NCI-H2029 (cell line): ENCODE results near the gene TBX21.

Experiments
- DNase-seq: peaks from one replicate; lab custom pipeline; 2025; lab: John Stamatoyannopoulos, UW

The TBX21 gene

GRCh38 chr17:47713980-47714700 is 18.9 kb upstream of the TBX21 start:
- DNase-seq: no peak

- DNase-seq: no peak
Measured at GRCh38 chr17:47714773-47715396, 18.2 kb upstream of the TBX21 start.

- no peak for DNase-seq
Measured at GRCh38 chr17:47715669-47716325, 17.2 kb upstream of the TBX21 start.

- DNase-seq: no peak
Measured at GRCh38 chr17:47716375-47716774, 16.7 kb upstream of the TBX21 start.

GRCh38 chr17:47717261-47717697 is 15.8 kb upstream of the TBX21 start:
- DNase-seq: no peak

GRCh38 chr17:47717979-47718621 is 14.9 kb upstream of the TBX21 start:
- DNase-seq: no peak

GRCh38 chr17:47718634-47719405 is 14.2 kb upstream of the TBX21 start:
- no peak for DNase-seq

- no peak for DNase-seq
Measured at GRCh38 chr17:47719411-47720152, 13.5 kb upstream of the TBX21 start.

GRCh38 chr17:47720196-47720595 is 12.8 kb upstream of the TBX21 start:
- DNase-seq: no peak

- no peak for DNase-seq
Measured at GRCh38 chr17:47720754-47721533, 12.1 kb upstream of the TBX21 start.

GRCh38 chr17:47721725-47722124 is 11.3 kb upstream of the TBX21 start:
- no peak for DNase-seq

- no peak for DNase-seq
Measured at GRCh38 chr17:47724705-47725104, 8.3 kb upstream of the TBX21 start.

GRCh38 chr17:47725446-47726111 is 7.5 kb upstream of the TBX21 start:
- no peak for DNase-seq

GRCh38 chr17:47726796-47727703 is 6.0 kb upstream of the TBX21 start:
- no peak for DNase-seq

- DNase-seq: no peak
Measured at GRCh38 chr17:47727704-47728036, 5.4 kb upstream of the TBX21 start.

- DNase-seq: no peak
Measured at GRCh38 chr17:47728214-47728877, 4.7 kb upstream of the TBX21 start.

GRCh38 chr17:47729476-47729875 is 3.6 kb upstream of the TBX21 start:
- DNase-seq: no peak

GRCh38 chr17:47730681-47731080 is 2.4 kb upstream of the TBX21 start:
- no peak for DNase-seq
